ENCODE data around the gene YDJC. TPM values are rescaled to one million over a fixed set of nuclear protein-coding genes. Genes with fewer than 3 reads are reported as not detected.

YDJC gene
- total and polyA plus RNA-seq, 9 of the 15 experiments (the other 6 are each of a cell fraction or from before 2014, with no cell fraction given): 13.5 to 871 (median 164) TPM

DNA sequence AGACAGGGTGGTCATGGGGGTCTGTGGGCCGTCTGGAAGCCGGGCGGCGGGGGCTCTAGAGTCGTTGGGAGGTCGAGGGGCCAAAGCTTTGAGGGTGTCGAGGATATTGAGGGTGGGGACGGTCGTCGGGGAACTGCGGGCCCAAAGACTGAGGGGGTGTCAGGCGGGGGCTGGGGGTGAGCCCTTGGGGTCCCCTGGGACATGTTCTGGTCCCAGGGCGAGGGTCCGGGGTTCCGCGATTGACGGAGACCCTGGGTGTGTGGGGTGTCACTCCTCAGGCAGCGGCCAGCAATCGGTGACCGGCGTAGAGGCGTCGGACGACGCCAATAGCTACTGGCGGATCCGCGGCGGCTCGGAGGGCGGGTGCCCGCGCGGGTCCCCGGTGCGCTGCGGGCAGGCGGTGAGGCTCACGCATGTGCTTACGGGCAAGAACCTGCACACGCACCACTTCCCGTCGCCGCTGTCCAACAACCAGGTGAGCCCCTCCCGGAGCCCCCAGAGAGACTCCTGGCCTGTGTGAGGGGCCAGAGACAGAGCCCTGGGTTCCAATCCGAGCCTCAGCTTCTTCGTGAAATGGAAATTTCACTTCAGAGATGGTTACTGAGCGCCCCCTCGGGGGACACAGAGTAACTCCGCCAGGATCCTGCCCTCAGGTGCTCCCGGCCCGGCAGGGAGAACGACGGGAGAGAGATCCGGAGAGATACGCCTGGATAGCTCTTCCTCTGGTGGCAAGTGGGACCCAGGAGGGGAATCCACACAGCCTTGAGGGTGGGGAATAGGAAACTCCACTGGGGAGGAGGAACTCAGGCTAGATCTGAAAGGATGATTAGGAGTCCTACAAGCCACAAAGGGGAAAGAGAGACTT lies 13.0 kb upstream of the YDJC start (continued):
- TF ChIP-seq, protein P1, sequence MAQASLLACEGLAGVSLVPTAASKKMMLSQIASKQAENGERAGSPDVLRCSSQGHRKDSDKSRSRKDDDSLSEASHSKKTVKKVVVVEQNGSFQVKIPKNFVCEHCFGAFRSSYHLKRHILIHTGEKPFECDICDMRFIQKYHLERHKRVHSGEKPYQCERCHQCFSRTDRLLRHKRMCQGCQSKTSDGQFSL (CRISPR knock-in tag; IDR thresholded peaks at IDR 0.05): no peak
- TF ChIP-seq, protein P1 (tag; IDR thresholded peaks at IDR 0.05): no peak
- TF ChIP-seq BHLHE40 (IDR thresholded peaks at IDR 0.05; ENCODE audit: low read length) (peak; percentile 59; the same call in 1 of the 2 replicates), CBFB (CRISPR knock-in tag; IDR thresholded peaks at IDR 0.05) (no peak), NR2C1 (IDR thresholded peaks at IDR 0.05) (no peak), NR2C1 (tag; IDR thresholded peaks at IDR 0.05) (no peak), ZNF76 (CRISPR knock-in tag; IDR thresholded peaks at IDR 0.05; ENCODE audit: borderline replicate concordance) (no peak), MCM7 (IDR thresholded peaks at IDR 0.05) (no peak), STAT5B (CRISPR knock-in tag; IDR thresholded peaks at IDR 0.05) (no peak), CBX8 (IDR thresholded peaks at IDR 0.05; ENCODE audit: borderline replicate concordance, extremely low read depth, low read depth, low read length, poor library complexity, severe bottlenecking) (no peak), RAD51 (IDR thresholded peaks at IDR 0.05; ENCODE audit: borderline replicate concordance, low read depth) (no peak), ZNF589 (CRISPR knock-in tag; IDR thresholded peaks at IDR 0.05; ENCODE audit: low read depth) (no peak), CHD1 (IDR thresholded peaks at IDR 0.05; ENCODE audit: low read length) (peak; percentile 99), KDM4B (IDR thresholded peaks at IDR 0.05; ENCODE audit: borderline replicate concordance in 2 of 2, low read depth in 1 of 2) (no peak), ZNF583 (CRISPR knock-in tag; IDR thresholded peaks at IDR 0.05) (no peak), NFIC (IDR thresholded peaks at IDR 0.05) (no peak), MTA3 (IDR thresholded peaks at IDR 0.05; ENCODE audit: borderline replicate concordance) (no peak), CBFA2T2 (conservative IDR thresholded peaks at IDR 0.05) (no peak), RBM39 (optimal IDR thresholded peaks at IDR 0.05; ENCODE audit: low read depth, low read length) (no peak), KAT8 (IDR thresholded peaks at IDR 0.05; ENCODE audit: low read depth) (no peak), RBM15 (IDR thresholded peaks at IDR 0.05; ENCODE audit: insufficient read depth, low read length) (no peak), OTX1 (CRISPR knock-in tag; IDR thresholded peaks at IDR 0.05) (no peak)
- TF ChIP-seq, protein P2, sequence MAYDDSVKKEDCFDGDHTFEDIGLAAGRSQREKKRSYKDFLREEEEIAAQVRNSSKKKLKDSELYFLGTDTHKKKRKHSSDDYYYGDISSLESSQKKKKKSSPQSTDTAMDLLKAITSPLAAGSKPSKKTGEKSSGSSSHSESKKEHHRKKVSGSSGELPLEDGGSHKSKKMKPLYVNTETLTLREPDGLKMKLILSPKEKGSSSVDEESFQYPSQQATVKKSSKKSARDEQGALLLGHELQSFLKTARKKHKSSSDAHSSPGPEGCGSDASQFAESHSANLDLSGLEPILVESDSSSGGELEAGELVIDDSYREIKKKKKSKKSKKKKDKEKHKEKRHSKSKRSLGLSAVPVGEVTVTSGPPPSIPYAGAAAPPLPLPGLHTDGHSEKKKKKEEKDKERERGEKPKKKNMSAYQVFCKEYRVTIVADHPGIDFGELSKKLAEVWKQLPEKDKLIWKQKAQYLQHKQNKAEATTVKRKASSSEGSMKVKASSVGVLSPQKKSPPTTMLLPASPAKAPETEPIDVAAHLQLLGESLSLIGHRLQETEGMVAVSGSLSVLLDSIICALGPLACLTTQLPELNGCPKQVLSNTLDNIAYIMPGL (CRISPR knock-in tag; IDR thresholded peaks at IDR 0.05): peak; percentile 91; the same call in 1 of the 2 replicates
- TF ChIP-seq, protein P3, sequence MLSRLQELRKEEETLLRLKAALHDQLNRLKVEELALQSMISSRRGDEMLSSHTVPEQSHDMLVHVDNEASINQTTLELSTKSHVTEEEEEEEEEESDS (CRISPR knock-in tag; IDR thresholded peaks at IDR 0.05): no peak
- TF ChIP-seq, protein P4, sequence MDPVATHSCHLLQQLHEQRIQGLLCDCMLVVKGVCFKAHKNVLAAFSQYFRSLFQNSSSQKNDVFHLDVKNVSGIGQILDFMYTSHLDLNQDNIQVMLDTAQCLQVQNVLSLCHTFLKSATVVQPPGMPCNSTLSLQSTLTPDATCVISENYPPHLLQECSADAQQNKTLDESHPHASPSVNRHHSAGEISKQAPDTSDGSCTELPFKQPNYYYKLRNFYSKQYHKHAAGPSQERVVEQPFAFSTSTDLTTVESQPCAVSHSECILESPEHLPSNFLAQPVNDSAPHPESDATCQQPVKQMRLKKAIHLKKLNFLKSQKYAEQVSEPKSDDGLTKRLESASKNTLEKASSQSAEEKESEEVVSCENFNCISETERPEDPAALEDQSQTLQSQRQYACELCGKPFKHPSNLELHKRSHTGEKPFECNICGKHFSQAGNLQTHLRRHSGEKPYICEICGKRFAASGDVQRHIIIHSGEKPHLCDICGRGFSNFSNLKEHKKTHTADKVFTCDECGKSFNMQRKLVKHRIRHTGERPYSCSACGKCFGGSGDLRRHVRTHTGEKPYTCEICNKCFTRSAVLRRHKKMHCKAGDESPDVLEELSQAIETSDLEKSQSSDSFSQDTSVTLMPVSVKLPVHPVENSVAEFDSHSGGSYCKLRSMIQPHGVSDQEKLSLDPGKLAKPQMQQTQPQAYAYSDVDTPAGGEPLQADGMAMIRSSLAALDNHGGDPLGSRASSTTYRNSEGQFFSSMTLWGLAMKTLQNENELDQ (CRISPR knock-in tag; IDR thresholded peaks at IDR 0.05; ENCODE audit: borderline replicate concordance): no peak

All from K562 (cell line).